Esophagus muscularis mucosa (tissue), 4 donors: ENCODE results near the gene EPB41L5.
"Not testable (repeated sequence)": the region's sequence is repeated elsewhere in the genome, so short reads cannot be mapped to it uniquely, and the experiment has no call there.

Experiments used
- EP300 ChIP-seq: sonication (generic); formaldehyde crosslinking; IDR thresholded peaks from one replicate; pipeline ENCODE4 v1.6.1; 2017; ENCODE audit warnings: antibody characterized with exemption
- POLR2A ChIP-seq: fragments of 450-650 bp; IDR thresholded peaks from one replicate; pipeline ENCODE4 v1.6.1; 2017; ENCODE audit warnings: antibody characterized with exemption, moderate library complexity, mild to moderate bottlenecking, low read depth
- POLR2AphosphoS5 ChIP-seq, 2 donors: sonication (generic); formaldehyde crosslinking; IDR thresholded peaks; one replicate each; pipeline ENCODE4 v1.6.1; 2017; ENCODE audit warnings: antibody characterized with exemption in 2 of 2
- TF ChIP-seq, protein P1 (sequence below), 3 experiments: fragments of 200-600 bp in 2 of 3; fragments of 450-650 bp in 1 of 3; sonication (generic) in 2 of 3; IDR thresholded peaks; one replicate each; pipeline ENCODE4 v1.5.1; 2017 to 2019; ENCODE audit warnings: antibody characterized with exemption in 3 of 3, mild to moderate bottlenecking in 2 of 3, moderate library complexity in 1 of 3

DNA sequence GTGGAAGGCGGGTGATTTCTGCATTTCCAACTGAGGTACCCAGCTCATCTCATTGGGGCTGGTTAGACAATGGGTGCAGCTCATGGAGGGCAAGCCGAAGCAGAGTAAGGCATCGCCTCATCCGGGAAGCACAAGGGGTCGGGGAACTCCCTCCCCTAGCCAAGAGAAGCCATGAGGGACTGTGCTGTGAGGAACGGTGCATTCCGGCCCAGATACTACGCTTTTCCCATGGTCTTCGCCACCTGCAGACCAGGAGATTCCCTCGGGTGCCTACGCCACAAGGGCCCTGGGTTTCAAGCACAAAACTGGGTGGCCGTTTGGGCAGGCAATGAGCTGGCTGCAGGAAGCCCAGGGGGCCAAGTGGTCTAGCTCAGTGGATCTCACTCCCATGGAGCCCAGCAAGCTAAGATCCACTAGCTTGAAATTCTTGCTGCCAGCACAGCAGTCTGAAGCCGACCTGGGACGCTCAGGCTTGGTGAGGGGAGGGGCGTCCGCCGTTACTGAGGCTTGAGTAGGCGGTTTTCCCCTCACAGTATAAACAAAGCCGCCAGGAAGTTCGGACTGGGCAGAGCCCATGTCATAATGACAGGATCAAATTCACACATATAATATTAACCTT lies 55.3 kb downstream of the EPB41L5 start:
- TF ChIP-seq, protein P1, sequence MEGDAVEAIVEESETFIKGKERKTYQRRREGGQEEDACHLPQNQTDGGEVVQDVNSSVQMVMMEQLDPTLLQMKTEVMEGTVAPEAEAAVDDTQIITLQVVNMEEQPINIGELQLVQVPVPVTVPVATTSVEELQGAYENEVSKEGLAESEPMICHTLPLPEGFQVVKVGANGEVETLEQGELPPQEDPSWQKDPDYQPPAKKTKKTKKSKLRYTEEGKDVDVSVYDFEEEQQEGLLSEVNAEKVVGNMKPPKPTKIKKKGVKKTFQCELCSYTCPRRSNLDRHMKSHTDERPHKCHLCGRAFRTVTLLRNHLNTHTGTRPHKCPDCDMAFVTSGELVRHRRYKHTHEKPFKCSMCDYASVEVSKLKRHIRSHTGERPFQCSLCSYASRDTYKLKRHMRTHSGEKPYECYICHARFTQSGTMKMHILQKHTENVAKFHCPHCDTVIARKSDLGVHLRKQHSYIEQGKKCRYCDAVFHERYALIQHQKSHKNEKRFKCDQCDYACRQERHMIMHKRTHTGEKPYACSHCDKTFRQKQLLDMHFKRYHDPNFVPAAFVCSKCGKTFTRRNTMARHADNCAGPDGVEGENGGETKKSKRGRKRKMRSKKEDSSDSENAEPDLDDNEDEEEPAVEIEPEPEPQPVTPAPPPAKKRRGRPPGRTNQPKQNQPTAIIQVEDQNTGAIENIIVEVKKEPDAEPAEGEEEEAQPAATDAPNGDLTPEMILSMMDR (IDR thresholded peaks at IDR 0.05): not testable (repeated sequence)
- TF ChIP-seq EP300; POLR2A; POLR2AphosphoS5 (IDR thresholded peaks at IDR 0.05): not testable (repeated sequence)
